Measurements from ENCODE around the gene MAOA. TPM values are rescaled to one million over a fixed set of nuclear protein-coding genes. Genes with fewer than 3 reads are reported as not detected.

MAOA gene
- total and polyA plus RNA-seq, 9 of the 15 experiments (the other 6 are each of a cell fraction or from before 2014, with no cell fraction given), result 0.68 to 2.7 (median 1.9) TPM

DNA sequence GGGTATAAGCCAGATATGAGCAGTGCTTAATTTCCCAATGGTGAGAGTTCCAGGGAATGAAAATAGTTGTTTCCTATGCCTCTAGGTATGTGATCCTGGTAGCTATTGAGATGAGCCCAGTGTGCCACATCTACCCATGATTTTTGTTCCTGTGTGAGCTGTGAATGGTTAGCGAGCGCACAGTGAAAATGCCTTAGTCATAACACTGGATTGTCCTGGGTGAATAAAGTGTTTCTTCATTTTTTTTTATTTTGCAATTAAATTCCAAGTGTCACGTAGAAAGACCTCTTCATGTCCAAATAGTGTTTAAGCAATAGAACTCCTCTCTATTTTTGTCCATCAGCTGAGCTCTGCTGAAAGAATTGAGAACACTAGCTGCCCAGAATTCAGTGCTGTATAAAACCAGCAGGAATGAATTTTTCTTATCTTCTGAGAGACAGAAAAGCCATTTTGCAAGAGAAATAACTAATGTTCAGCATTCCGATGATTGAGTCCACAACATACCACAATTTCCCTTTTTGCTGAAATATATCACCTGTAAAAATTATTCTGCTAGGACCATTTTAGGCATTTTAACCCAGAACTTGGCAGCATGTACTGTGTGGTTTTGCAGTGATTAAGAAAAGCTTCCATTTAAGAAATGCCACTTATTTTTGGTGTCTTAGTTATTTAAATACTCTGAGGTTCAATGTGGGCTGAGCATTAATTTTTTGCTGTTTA lies 5.6 kb downstream of the MAOA start:
- no peak overlapping the region for H3K4me2 ChIP-seq (ENCODE audit: insufficient read depth, low read length)
- BruUV-seq (replicated peaks), result no TSS peak
- no peak overlapping the region for H3K4me3 ChIP-seq
- intact Hi-C loops (cut with micrococcal nuclease), result no loop called here
- H3K9me1 ChIP-seq (ENCODE audit: control insufficient read depth, insufficient read depth, low read length), result no peaks in the 10 kb centered on the region
- no peak overlapping the region for H3K9ac ChIP-seq (ENCODE audit: insufficient read depth in 1 of 2, low read depth in 2 of 2, low read length in 2 of 2)
- H3K27ac ChIP-seq (ENCODE audit: extremely low read depth, low read depth, low read length), result no peak overlapping the region
- CTCF ChIA-PET (ENCODE audit: low intra/inter-chr PET ratio), result no interaction called here
- in situ Hi-C loops (cut with MboI), result no loop called here
- H3K79me2 ChIP-seq (ENCODE audit: control insufficient read depth, insufficient read depth, low read length), result no peaks in the 10 kb centered on the region
- WGBS (ENCODE audit: insufficient coverage, low coverage, missing lambda C conversion rate), result 7% methylated on average over 3 of the region's 4 CpGs
- H4K20me1 ChIP-seq (replicated peaks; ENCODE audit: control insufficient read depth, insufficient read depth, low read length), result no peaks in the 10 kb centered on the region
- no peak for FAIRE-seq
- no peaks in the 10 kb centered on the region for H3K9me3 ChIP-seq (replicated peaks; ENCODE audit: control insufficient read depth, insufficient read depth, low read depth, low read length)
- H2AFZ ChIP-seq (ENCODE audit: low read depth, low read length), result no peak overlapping the region
- H3K27me3 ChIP-seq (ENCODE audit: control insufficient read depth in 2 of 2, insufficient read depth in 2 of 2, low read length in 2 of 2), result no peaks in the 10 kb centered on the region
- no peak for ATAC-seq
- no peak for DNase-seq (ENCODE audit: extremely low read depth in 1 of 4, low spot score in 3 of 4)
- H3K4me1 ChIP-seq (replicated peaks in 1 of 2; ENCODE audit: control insufficient read depth in 2 of 2, insufficient read depth in 2 of 2, low read length in 2 of 2), result no peaks in the 10 kb centered on the region
- H3K36me3 ChIP-seq (ENCODE audit: control insufficient read depth, insufficient read depth, low read length), result no peaks in the 10 kb centered on the region
- POLR2A ChIA-PET, result no interaction called here
- TF ChIP-seq ZNF707 (CRISPR knock-in tag; conservative IDR thresholded peaks at IDR 0.05) (no peak), KLF10 (CRISPR knock-in tag; IDR thresholded peaks at IDR 0.05) (no peak), ZBTB1 (CRISPR knock-in tag; IDR thresholded peaks at IDR 0.05; ENCODE audit: borderline replicate concordance, low read depth) (no peak), ESRRB (CRISPR knock-in tag; IDR thresholded peaks at IDR 0.05; ENCODE audit: borderline replicate concordance) (no peak), ZNF184 (CRISPR knock-in tag; IDR thresholded peaks at IDR 0.05) (no peak), RBBP5 (IDR thresholded peaks at IDR 0.05; ENCODE audit: borderline replicate concordance, insufficient read depth, low read length, poor library complexity, severe bottlenecking) (no peak), ZNF830 (CRISPR knock-in tag; IDR thresholded peaks at IDR 0.05) (no peak)
- TF ChIP-seq, protein P1, sequence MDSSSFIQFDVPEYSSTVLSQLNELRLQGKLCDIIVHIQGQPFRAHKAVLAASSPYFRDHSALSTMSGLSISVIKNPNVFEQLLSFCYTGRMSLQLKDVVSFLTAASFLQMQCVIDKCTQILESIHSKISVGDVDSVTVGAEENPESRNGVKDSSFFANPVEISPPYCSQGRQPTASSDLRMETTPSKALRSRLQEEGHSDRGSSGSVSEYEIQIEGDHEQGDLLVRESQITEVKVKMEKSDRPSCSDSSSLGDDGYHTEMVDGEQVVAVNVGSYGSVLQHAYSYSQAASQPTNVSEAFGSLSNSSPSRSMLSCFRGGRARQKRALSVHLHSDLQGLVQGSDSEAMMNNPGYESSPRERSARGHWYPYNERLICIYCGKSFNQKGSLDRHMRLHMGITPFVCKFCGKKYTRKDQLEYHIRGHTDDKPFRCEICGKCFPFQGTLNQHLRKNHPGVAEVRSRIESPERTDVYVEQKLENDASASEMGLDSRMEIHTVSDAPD (CRISPR knock-in tag; IDR thresholded peaks at IDR 0.05), result no peak
- TF ChIP-seq, protein P2, sequence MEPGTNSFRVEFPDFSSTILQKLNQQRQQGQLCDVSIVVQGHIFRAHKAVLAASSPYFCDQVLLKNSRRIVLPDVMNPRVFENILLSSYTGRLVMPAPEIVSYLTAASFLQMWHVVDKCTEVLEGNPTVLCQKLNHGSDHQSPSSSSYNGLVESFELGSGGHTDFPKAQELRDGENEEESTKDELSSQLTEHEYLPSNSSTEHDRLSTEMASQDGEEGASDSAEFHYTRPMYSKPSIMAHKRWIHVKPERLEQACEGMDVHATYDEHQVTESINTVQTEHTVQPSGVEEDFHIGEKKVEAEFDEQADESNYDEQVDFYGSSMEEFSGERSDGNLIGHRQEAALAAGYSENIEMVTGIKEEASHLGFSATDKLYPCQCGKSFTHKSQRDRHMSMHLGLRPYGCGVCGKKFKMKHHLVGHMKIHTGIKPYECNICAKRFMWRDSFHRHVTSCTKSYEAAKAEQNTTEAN (CRISPR knock-in tag; IDR thresholded peaks at IDR 0.05), result no peak
- TF ChIP-seq, protein P3, sequence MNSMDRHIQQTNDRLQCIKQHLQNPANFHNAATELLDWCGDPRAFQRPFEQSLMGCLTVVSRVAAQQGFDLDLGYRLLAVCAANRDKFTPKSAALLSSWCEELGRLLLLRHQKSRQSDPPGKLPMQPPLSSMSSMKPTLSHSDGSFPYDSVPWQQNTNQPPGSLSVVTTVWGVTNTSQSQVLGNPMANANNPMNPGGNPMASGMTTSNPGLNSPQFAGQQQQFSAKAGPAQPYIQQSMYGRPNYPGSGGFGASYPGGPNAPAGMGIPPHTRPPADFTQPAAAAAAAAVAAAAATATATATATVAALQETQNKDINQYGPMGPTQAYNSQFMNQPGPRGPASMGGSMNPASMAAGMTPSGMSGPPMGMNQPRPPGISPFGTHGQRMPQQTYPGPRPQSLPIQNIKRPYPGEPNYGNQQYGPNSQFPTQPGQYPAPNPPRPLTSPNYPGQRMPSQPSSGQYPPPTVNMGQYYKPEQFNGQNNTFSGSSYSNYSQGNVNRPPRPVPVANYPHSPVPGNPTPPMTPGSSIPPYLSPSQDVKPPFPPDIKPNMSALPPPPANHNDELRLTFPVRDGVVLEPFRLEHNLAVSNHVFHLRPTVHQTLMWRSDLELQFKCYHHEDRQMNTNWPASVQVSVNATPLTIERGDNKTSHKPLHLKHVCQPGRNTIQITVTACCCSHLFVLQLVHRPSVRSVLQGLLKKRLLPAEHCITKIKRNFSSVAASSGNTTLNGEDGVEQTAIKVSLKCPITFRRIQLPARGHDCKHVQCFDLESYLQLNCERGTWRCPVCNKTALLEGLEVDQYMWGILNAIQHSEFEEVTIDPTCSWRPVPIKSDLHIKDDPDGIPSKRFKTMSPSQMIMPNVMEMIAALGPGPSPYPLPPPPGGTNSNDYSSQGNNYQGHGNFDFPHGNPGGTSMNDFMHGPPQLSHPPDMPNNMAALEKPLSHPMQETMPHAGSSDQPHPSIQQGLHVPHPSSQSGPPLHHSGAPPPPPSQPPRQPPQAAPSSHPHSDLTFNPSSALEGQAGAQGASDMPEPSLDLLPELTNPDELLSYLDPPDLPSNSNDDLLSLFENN (IDR thresholded peaks at IDR 0.05; ENCODE audit: low read depth in 2 of 2, low read length in 2 of 2), result no peak
- TF ChIP-seq, protein P4, sequence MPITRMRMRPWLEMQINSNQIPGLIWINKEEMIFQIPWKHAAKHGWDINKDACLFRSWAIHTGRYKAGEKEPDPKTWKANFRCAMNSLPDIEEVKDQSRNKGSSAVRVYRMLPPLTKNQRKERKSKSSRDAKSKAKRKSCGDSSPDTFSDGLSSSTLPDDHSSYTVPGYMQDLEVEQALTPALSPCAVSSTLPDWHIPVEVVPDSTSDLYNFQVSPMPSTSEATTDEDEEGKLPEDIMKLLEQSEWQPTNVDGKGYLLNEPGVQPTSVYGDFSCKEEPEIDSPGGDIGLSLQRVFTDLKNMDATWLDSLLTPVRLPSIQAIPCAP (CRISPR knock-in tag; IDR thresholded peaks at IDR 0.05; ENCODE audit: borderline replicate concordance), result no peak
- TF ChIP-seq, protein P5, sequence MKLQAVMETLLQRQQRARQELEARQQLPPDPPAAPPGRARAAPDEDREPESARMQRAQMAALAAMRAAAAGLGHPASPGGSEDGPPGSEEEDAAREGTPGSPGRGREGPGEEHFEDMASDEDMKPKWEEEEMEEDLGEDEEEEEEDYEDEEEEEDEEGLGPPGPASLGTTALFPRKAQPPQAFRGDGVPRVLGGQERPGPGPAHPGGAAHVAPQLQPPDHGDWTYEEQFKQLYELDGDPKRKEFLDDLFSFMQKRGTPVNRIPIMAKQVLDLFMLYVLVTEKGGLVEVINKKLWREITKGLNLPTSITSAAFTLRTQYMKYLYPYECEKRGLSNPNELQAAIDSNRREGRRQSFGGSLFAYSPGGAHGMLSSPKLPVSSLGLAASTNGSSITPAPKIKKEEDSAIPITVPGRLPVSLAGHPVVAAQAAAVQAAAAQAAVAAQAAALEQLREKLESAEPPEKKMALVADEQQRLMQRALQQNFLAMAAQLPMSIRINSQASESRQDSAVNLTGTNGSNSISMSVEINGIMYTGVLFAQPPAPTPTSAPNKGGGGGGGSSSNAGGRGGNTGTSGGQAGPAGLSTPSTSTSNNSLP (IDR thresholded peaks at IDR 0.05; ENCODE audit: borderline replicate concordance, low read depth, low read length), result no peak
